Activated CD8-positive, alpha-beta T cell treated with anti-CD3 and anti-CD28 coated beads, Interleukin-2, amount 10 ng/mL, durations not matched to agents 7 days and 5 days (primary cell): ENCODE measurements around the gene TAS1R2. TPM values are rescaled to one million over a fixed set of nuclear protein-coding genes. Genes with fewer than 3 reads are reported as not detected.
"Not testable (repeated sequence)": the region's sequence is repeated elsewhere in the genome, so short reads cannot be mapped to it uniquely, and the experiment has no call there.

Experiments
- ATAC-seq: fragments of 150-1000 bp; cut with Tn5 transposase; one replicate; pipeline ENCODE4 v1.10.0; 2021; ENCODE audit warnings: moderate library complexity
- CTCF ChIA-PET: fragments of 350-600 bp; sonication (Branson Sonifier 250); formaldehyde crosslinking; loops from one replicate; lab custom pipeline; 2021; ENCODE audit warnings: antibody characterized with exemption; lab: Charles Lee
- POLR2A ChIA-PET: fragments of 350-600 bp; sonication (Branson Sonifier 250); formaldehyde crosslinking; loops from one replicate; lab custom pipeline; 2021; ENCODE audit warnings: antibody characterized with exemption; lab: Charles Lee
- DNase-seq: peaks from one replicate; pipeline ENCODE4 v3.0.0-alpha.2; 2020
- H3K27ac Mint-ChIP-seq: one replicate; pipeline ENCODE4 v1.8.0; 2021; ENCODE audit warnings: mild to moderate bottlenecking, mixed read lengths
- H3K27me3 Mint-ChIP-seq: one replicate; pipeline ENCODE4 v1.8.0; 2021; ENCODE audit warnings: low read depth, mixed read lengths
- H3K36me3 Mint-ChIP-seq: one replicate; pipeline ENCODE4 v1.8.0; 2021; ENCODE audit warnings: low read depth, mixed read lengths
- H3K4me1 Mint-ChIP-seq: one replicate; pipeline ENCODE4 v1.8.0; 2021; ENCODE audit warnings: low read depth, mixed read lengths
- H3K4me3 Mint-ChIP-seq: one replicate; pipeline ENCODE4 v1.8.0; 2021; ENCODE audit warnings: mild to moderate bottlenecking, mixed read lengths
- H3K9me3 Mint-ChIP-seq: one replicate; pipeline ENCODE4 v1.8.0; 2022; ENCODE audit warnings: mixed read lengths; ENCODE audit not compliant: insufficient read depth
- total RNA-seq, 2 experiments: library from RNA; stranded (reverse); gene quantifications; one replicate each; pipeline ENCODE4 v1.2.3, GENCODE V29; 2021

The TAS1R2 gene
- total RNA-seq, 2 experiments from 2014 or later = not detected

DNA sequence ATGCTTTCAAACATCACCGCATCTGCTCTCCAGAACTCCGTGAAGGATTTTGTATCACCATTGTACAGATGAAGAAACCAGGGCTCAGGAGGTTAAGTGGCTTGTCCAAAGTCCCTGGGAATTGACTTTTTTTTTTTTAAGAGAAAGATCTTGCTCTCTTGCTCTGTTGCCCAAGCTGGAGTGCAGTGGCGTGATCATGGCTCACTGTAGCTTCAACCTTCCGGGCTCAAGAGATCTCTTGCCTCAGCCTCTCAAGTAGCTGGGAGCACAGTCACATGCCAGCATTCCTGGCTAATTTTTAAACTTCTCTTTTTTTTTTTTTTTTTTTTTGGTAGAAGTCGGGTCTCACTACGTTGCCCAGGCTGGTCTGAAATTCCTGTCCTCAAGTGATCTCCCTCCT lies 6.9 kb upstream of the TAS1R2 start:
- Mint-ChIP-seq H3K27me3 (peaks cover 6% of the 10 kb centered on the region), H3K27ac (no peak overlapping the region), H3K36me3 (no peaks in the 10 kb centered on the region), H3K9me3 (no peaks in the 10 kb centered on the region), H3K4me3 (no peak overlapping the region), H3K4me1 (no peaks in the 10 kb centered on the region)
- POLR2A ChIA-PET = no interaction called here
- CTCF ChIA-PET = no interaction called here
- no peak for ATAC-seq
- no peak for DNase-seq

DNA sequence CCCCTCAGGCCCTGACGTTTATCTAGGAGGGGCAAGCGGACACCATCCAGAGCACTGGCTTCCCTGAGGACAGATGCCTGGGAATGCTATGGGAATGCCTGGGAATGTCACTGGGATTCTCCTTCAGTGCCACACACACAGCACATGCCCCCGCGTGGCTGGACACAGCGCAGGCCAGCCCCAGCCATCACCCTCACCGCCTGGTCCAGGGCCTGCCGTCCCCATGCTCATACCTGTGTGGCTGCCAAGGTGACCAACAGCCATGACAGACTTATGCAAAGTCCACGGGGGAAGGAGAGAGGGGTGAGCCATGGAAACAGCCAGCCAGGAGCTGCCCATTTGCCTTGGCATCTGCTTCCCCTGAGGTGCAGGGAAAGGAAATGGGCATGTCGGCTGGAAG lies 5.7 kb upstream of the TAS1R2 start:
- ATAC-seq (no peak), DNase-seq (no peak)
- Mint-ChIP-seq H3K4me1 (no peaks in the 10 kb centered on the region), H3K27ac (no peak overlapping the region), H3K27me3 (peaks cover 6% of the 10 kb centered on the region), H3K4me3 (no peak overlapping the region), H3K9me3 (no peaks in the 10 kb centered on the region), H3K36me3 (no peaks in the 10 kb centered on the region)
- POLR2A ChIA-PET = no interaction called here
- CTCF ChIA-PET = no interaction called here

GRCh38 chr1:18861590-18861989 lies 2.1 kb upstream of the TAS1R2 start:
- POLR2A ChIA-PET = no interaction called here
- Mint-ChIP-seq H3K4me1 (no peaks in the 10 kb centered on the region), H3K27me3 (peaks cover 2% of the 10 kb centered on the region), H3K4me3 (no peak overlapping the region), H3K36me3 (no peaks in the 10 kb centered on the region), H3K27ac (no peak overlapping the region), H3K9me3 (no peaks in the 10 kb centered on the region)
- CTCF ChIA-PET = no interaction called here
- no peak for ATAC-seq
- DNase-seq = no peak

- ChIA-PET POLR2A (no interaction called here), CTCF (no interaction called here)
- no peak for ATAC-seq
- no peaks in the 10 kb centered on the region for H3K36me3 Mint-ChIP-seq
- DNase-seq = no peak
- peaks cover 3% of the 10 kb centered on the region for H3K27me3 Mint-ChIP-seq
- no peak overlapping the region for H3K4me3 Mint-ChIP-seq
- no peaks in the 10 kb centered on the region for H3K4me1 Mint-ChIP-seq
- no peak overlapping the region for H3K27ac Mint-ChIP-seq
- H3K9me3 Mint-ChIP-seq = no peaks in the 10 kb centered on the region
These were observed 1.6 kb upstream of the TAS1R2 start for GRCh38 chr1:18861082-18861481.

- no peak for ATAC-seq
- Mint-ChIP-seq H3K36me3 (no peaks in the 10 kb centered on the region), H3K27me3 (peaks cover 5% of the 10 kb centered on the region), H3K9me3 (no peaks in the 10 kb centered on the region), H3K4me1 (no peaks in the 10 kb centered on the region), H3K27ac (no peak overlapping the region), H3K4me3 (no peak overlapping the region)
- POLR2A ChIA-PET = no interaction called here
- CTCF ChIA-PET = no interaction called here
- no peak for DNase-seq
These were observed 1.3 kb downstream of the TAS1R2 start for GRCh38 chr1:18858070-18858688.

- Mint-ChIP-seq H3K9me3 (no peaks in the 10 kb centered on the region), H3K36me3 (no peaks in the 10 kb centered on the region), H3K27ac (no peak overlapping the region), H3K4me1 (no peaks in the 10 kb centered on the region), H3K27me3 (peaks cover 5% of the 10 kb centered on the region), H3K4me3 (no peak overlapping the region)
- no peak for DNase-seq
- POLR2A ChIA-PET = no interaction called here
- CTCF ChIA-PET = no interaction called here
- ATAC-seq = no peak
These were observed 3.0 kb downstream of the TAS1R2 start for GRCh38 chr1:18856435-18856834.

DNA sequence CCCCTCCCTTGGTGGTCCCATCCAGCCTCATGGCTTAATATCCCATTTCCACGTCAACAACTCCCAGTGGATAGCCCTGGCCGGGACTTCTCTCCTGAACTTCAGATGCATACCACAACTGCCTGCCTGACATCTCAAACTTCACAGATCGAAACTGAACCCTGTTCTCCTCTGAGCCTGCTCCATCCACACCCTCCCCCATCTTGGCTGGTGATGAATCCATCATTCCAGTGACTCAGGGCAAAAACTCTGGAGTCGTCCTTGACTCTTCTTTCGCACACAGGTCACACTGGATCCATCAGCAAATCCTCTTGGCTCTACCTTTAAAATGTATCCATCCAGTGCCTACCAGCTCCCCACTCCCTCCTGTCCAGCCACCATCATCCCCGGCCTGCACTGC lies 3.9 kb downstream of the TAS1R2 start:
- Mint-ChIP-seq H3K27me3 (peaks cover 5% of the 10 kb centered on the region), H3K4me1 (no peaks in the 10 kb centered on the region), H3K27ac (no peak overlapping the region), H3K4me3 (no peak overlapping the region), H3K36me3 (no peaks in the 10 kb centered on the region), H3K9me3 (no peaks in the 10 kb centered on the region)
- ChIA-PET CTCF (no interaction called here), POLR2A (no interaction called here)
- DNase-seq = no peak
- no peak for ATAC-seq

DNA sequence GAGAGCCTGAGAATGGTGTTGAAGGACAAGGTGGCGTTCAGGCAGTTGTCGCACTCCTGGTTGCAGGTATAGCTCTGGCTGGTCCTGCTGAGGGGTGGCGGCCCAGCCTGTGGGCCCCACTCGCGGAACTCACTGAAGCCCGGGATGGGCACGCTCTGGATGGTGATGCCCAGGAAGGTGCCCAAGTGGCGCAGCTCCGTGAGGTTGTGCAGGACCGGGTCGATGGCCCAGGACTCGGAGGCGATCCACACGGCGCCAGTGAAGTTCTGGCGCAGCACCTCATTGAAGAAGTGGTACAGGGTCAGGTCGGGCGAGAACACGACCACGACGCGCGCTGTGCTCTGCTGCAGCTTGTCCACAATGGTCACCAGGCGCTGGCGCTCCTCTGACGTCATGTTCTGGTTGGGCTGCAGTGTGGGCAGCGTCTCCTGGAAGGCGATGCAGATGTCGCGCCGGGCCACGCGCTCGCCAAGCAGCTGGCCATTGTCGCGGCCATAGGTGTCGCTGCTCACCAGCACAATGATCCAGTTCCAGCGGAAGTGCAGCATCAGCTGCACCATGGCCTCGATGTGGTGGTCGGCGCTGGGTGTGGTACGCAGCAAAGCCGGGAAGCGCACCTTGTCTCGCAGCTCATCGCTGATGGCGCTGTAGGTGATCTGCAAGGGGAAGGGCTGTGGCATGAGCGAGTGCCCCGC lies 5.0 kb downstream of the TAS1R2 start:
- no peak for DNase-seq
- Mint-ChIP-seq H3K9me3 (no peaks in the 10 kb centered on the region), H3K27ac (no peak overlapping the region), H3K4me3 (no peak overlapping the region), H3K4me1 (no peaks in the 10 kb centered on the region), H3K36me3 (no peaks in the 10 kb centered on the region), H3K27me3 (peaks cover 5% of the 10 kb centered on the region)
- ATAC-seq = no peak
- ChIA-PET CTCF (no interaction called here), POLR2A (no interaction called here)

GRCh38 chr1:18852501-18852900 lies 7.0 kb downstream of the TAS1R2 start:
- no peak for ATAC-seq

DNA sequence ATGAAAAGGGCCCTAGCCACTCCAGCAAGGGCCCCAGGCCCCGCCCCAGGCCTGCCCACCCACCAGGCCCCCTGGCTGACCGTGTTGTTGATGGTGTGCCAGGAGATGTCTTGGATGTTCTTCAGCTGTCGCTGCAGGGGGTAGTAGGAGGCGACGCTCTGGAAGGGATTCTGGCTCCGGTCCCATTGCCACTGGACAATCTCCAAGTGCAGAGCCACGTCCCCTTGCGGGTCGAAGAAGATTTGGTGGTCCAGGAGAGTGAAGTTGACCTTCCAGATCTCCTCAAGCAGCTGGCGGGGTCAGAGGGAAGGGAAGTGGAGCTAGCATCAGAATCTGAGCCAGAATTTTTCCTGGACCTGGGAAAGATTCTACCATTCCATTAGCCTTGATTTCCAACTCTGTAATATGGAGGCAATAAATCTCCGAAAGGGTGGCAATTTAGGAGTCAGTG lies 10.2 kb downstream of the TAS1R2 start:
- Mint-ChIP-seq H3K4me1 (no peaks in the 10 kb centered on the region), H3K36me3 (no peaks in the 10 kb centered on the region), H3K27me3 (no peaks in the 10 kb centered on the region), H3K9me3 (no peaks in the 10 kb centered on the region), H3K4me3 (no peak overlapping the region), H3K27ac (no peak overlapping the region)
- DNase-seq = no peak
- POLR2A ChIA-PET = interaction anchor here (0.6 kb wide), 1 partner anchor 30 kb away, joined by 3 read pairs; no protein-coding TSS in a partner anchor
- no peak for ATAC-seq
- CTCF ChIA-PET = no interaction called here

More at GRCh38 chr1:18852501-18852900, 7.0 kb downstream of the TAS1R2 start:
- DNase-seq = no peak
- H3K36me3 Mint-ChIP-seq = no peaks in the 10 kb centered on the region
- H3K4me1 Mint-ChIP-seq = no peaks in the 10 kb centered on the region
- no peak overlapping the region for H3K4me3 Mint-ChIP-seq
- H3K27ac Mint-ChIP-seq = no peak overlapping the region
- CTCF ChIA-PET = no interaction called here
- POLR2A ChIA-PET = no interaction called here
- no peaks in the 10 kb centered on the region for H3K9me3 Mint-ChIP-seq
- H3K27me3 Mint-ChIP-seq = peaks cover 5% of the 10 kb centered on the region

GRCh38 chr1:18847723-18848122 lies 11.7 kb downstream of the TAS1R2 start:
- POLR2A ChIA-PET = not testable (repeated sequence)
- CTCF ChIA-PET = interaction anchor here (0.8 kb wide), 1 partner anchor 27 kb away, joined by 4 read pairs; no protein-coding TSS in a partner anchor

DNA sequence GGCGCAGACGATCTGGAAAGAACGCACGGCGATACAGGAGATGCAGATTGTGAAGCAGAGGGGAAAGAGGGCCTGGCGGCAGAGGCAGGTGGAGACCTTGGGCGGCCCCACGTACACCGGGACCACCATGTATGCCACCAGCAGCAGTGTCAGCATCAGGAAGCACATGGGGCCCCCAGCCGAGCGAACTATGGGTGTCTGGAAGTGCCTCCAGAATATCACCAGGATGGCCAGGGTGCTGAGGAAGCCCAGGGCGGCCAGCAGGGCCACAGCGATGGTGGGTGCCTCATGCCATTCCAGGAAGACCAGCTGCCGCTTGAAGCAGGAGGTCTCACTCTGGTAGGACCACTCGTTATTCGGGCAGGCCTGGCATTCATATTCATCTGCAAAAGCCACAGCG lies 19.3 kb downstream of the TAS1R2 start:
- CTCF ChIA-PET = no interaction called here
- H3K36me3 Mint-ChIP-seq = no peaks in the 10 kb centered on the region
- DNase-seq = no peak
- ATAC-seq = no peak
- H3K9me3 Mint-ChIP-seq = no peaks in the 10 kb centered on the region
- H3K27ac Mint-ChIP-seq = no peak overlapping the region
- no peak overlapping the region for H3K4me3 Mint-ChIP-seq
- POLR2A ChIA-PET = no interaction called here
- H3K4me1 Mint-ChIP-seq = no peaks in the 10 kb centered on the region
- H3K27me3 Mint-ChIP-seq = peaks cover 9% of the 10 kb centered on the region

More at GRCh38 chr1:18847723-18848122, 11.7 kb downstream of the TAS1R2 start:
- not testable (repeated sequence) for H3K4me1 Mint-ChIP-seq, DNase-seq, H3K27me3 Mint-ChIP-seq, H3K27ac Mint-ChIP-seq, H3K4me3 Mint-ChIP-seq, H3K36me3 Mint-ChIP-seq, H3K9me3 Mint-ChIP-seq, ATAC-seq
